AG10803 (cell line): Measurements from ENCODE around the gene CRIM1.

Experiments
- DNase-seq: peaks from one replicate; pipeline ENCODE4 v3.0.0; 2010; ENCODE audit warnings: low read depth
- H3K4me3 ChIP-seq: 2 replicates; pipeline ENCODE4 v1.5.1; 2011; ENCODE audit warnings: mild to moderate bottlenecking, low read length, control low read depth
- CTCF ChIP-seq: conservative IDR thresholded peaks from 2 replicates; pipeline ENCODE4 v1.5.1; 2011; ENCODE audit warnings: mild to moderate bottlenecking, low read length, control low read depth, inconsistent platforms

CRIM1 gene

GRCh38 chr2:36423172-36423571 lies 67.6 kb downstream of the CRIM1 start:
- no peak for DNase-seq
- TF ChIP-seq CTCF: no peak
- no peak overlapping the region for H3K4me3 ChIP-seq

DNA sequence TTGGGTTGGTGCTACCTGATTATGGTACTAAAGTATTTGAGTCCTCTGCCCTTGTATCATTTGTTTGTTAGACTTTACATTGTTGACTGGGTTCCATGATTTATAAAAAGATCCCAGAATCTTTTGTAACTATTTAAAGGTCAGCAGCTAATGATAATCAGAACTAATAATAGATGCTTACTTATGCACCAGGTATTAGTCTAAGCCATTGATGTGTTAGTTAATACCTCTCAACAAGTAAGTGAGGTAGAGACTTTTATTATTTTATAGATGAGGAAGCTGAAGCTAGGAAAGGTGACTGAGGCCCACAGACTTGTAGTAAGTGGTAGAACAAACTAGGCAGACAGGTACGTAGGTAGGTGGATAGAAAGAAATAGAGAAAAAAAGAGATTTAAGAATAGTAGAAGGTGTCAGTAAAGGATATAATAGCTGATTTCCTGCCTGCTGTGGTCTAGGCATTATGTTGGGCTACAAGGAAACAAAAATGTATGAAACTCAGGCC lies 68.1 kb downstream of the CRIM1 start:
- no peak overlapping the region for H3K4me3 ChIP-seq
- no peak for DNase-seq
- TF ChIP-seq CTCF: no peak

GRCh38 chr2:36425608-36426355 lies 70.2 kb downstream of the CRIM1 start:
- TF ChIP-seq CTCF: no peak
- H3K4me3 ChIP-seq: no peak overlapping the region
- peak; percentile 79 for DNase-seq

DNA sequence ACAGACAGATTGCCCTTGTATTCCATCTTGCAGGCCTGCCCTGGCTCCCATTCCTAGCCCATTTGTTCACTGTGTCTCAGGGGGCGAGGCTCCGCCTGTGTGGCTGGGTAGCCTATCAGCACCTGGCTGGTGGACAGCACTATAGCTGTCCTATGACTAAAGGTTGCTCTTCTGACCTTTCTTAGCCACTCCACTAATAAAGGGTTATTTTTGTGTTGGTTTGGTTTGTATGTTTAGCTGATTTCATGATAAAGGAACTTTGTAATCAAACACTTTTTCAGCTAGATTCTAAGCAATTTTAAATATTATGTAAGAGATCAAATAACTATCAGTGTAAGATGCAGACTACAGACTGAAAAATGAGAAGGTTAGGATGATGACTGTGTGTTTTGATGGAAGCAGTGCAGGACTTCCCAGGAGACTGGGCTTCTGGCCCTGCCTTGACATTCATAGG lies 72.2 kb downstream of the CRIM1 start:
- no peak overlapping the region for H3K4me3 ChIP-seq
- DNase-seq: no peak
- TF ChIP-seq CTCF: no peak

DNA sequence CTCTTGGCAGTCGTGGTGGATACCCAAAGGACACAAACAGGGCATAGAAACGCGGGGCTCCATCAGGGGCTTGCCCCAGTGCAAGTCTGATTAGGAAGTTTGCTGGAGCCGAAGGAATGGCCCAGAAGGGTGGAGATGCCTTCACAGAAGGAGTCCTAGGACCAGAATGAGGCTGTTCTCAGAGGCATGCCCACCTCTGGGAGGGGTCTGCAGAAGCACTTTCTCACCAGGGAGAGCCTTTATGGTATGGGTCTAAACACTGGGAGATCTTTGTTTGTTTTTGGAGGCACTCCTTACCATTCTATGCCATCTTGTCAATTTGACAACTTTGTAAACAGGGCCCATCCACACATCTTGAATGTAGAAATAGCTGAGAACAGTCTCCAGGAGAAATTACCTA lies 75.0 kb downstream of the CRIM1 start:
- no peak overlapping the region for H3K4me3 ChIP-seq
- no peak for DNase-seq
- no peak for TF ChIP-seq CTCF

DNA sequence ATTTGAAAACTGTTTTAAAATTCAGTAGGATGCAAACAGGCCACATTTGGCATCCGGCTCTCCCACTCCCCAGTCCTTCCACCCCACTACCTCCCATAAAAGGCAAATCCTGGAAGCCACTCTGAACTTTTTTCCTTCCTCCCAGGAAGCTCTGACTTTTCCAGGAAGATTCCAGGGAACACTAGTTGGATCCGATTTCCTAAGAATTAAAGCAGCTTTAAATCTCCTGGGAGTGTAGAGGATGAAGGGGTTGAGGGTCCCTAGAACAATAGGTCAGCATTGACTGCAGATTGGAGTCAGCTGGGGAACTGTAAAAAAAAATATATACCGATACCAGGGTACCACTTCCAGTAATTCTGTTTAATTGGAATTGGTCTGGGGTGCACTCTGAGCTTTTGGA lies 76.9 kb downstream of the CRIM1 start:
- TF ChIP-seq CTCF: no peak
- no peak for DNase-seq
- H3K4me3 ChIP-seq: no peak overlapping the region
